ENCODE data around the gene HEXIM2. TPM values are rescaled to one million over a fixed set of nuclear protein-coding genes. Genes with fewer than 3 reads are reported as not detected.

HEXIM2 gene
- total and polyA plus RNA-seq, 2 of the 13 experiments (the other 11 are each of a cell fraction or from before 2014, with no cell fraction given), result 27.1 to 32.4 TPM

DNA sequence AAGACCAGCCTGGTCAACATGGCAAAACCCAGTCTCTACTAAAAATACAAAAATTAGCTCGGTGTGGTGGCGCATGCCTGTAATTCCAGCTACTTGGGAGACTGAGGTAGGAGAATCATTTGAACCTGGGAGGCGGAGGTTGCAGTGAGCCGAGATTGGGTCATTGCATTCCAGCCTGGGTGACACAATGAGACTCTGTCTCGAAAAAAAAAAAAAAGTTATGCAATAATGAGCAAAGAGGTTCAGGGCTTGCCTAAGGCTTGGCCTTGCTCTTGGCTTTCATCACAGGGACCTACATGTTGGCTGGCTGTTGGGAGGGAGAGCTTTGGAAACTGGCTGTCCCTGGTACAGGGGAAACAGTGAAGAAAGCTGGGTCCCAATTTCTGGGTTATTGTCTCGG lies 40.2 kb downstream of the HEXIM2 start (continued):
- peak; percentile 75; the same call in 1 of the 2 replicates for TF ChIP-seq ZNF317 (CRISPR knock-in tag; IDR thresholded peaks at IDR 0.05)
- TF ChIP-seq ZNF124 (CRISPR knock-in tag; IDR thresholded peaks at IDR 0.05), result peak; percentile 95; the same call in 1 of the 2 replicates
- peak; percentile 91 for TF ChIP-seq NCOA2 (CRISPR knock-in tag; IDR thresholded peaks at IDR 0.05)
- peak; percentile 90; the same call in 1 of the 2 replicates for TF ChIP-seq CCDC6 (CRISPR knock-in tag; IDR thresholded peaks at IDR 0.05)
- 0 out of 2 replicates have a peak, but pooled peaks have one; percentile 68 for TF ChIP-seq ZNF34 (CRISPR knock-in tag; IDR thresholded peaks at IDR 0.05; ENCODE audit: borderline replicate concordance)
- TF ChIP-seq CREB1 (IDR thresholded peaks at IDR 0.05), result peak; percentile 56
- peak; percentile 78 for TF ChIP-seq CREB1 (CRISPR knock-in tag; IDR thresholded peaks at IDR 0.05)
- TF ChIP-seq ZMYM4 (CRISPR knock-in tag; IDR thresholded peaks at IDR 0.05), result peak; percentile 74
- peak; percentile 77; the same call in 1 of the 2 replicates for TF ChIP-seq ZBTB20 (CRISPR knock-in tag; IDR thresholded peaks at IDR 0.05; ENCODE audit: borderline replicate concordance, low read depth)
- peak; percentile 59; the same call in 1 of the 2 replicates for TF ChIP-seq ARNT2 (CRISPR knock-in tag; IDR thresholded peaks at IDR 0.05; ENCODE audit: low read depth)
- peak; percentile 47; the same call in 1 of the 2 replicates for TF ChIP-seq ZBTB7A (CRISPR knock-in tag; IDR thresholded peaks at IDR 0.05)
- TF ChIP-seq KLF6 (CRISPR knock-in tag; IDR thresholded peaks at IDR 0.05), result peak; percentile 81; the same call in 1 of the 2 replicates
- peak; percentile 66 for TF ChIP-seq SP5 (CRISPR knock-in tag; IDR thresholded peaks at IDR 0.05; ENCODE audit: borderline replicate concordance, low read depth)
- TF ChIP-seq, protein P1, sequence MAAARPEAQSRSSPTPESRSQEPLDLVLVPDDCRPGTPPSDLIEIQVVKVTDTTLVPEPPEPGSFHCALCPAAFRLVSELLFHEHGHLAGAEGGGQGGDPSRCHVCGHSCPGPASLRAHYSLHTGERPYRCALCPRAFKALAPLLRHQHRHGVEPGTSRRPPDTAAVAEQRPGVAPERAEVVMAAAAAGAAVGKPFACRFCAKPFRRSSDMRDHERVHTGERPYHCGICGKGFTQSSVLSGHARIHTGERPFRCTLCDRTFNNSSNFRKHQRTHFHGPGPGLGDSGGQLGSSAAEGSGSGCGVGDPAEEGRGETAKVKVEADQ (CRISPR knock-in tag; IDR thresholded peaks at IDR 0.05; ENCODE audit: borderline replicate concordance), result peak; percentile 90; the same call in 1 of the 2 replicates
- peak; percentile 71 for TF ChIP-seq CBX1 (IDR thresholded peaks at IDR 0.05; ENCODE audit: low read depth)
- TF ChIP-seq YEATS2 (CRISPR knock-in tag; IDR thresholded peaks at IDR 0.05; ENCODE audit: borderline replicate concordance), result peak; percentile 32; the same call in 1 of the 2 replicates
- peak; percentile 96 for TF ChIP-seq HMG20B (CRISPR knock-in tag; conservative IDR thresholded peaks at IDR 0.05)
- TF ChIP-seq ZNF292 (CRISPR knock-in tag; IDR thresholded peaks at IDR 0.05; ENCODE audit: borderline replicate concordance, low read depth), result peak; percentile 97
- TF ChIP-seq, protein P2, sequence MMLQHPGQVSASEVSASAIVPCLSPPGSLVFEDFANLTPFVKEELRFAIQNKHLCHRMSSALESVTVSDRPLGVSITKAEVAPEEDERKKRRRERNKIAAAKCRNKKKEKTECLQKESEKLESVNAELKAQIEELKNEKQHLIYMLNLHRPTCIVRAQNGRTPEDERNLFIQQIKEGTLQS (CRISPR knock-in tag; IDR thresholded peaks at IDR 0.05), result peak; percentile 88
- TF ChIP-seq ZNF350 (CRISPR knock-in tag; IDR thresholded peaks at IDR 0.05; ENCODE audit: borderline replicate concordance, low read depth), result peak; percentile 70
- peak; percentile 98 for TF ChIP-seq GATAD2A (CRISPR knock-in tag; IDR thresholded peaks at IDR 0.05)
- TF ChIP-seq, protein P3, sequence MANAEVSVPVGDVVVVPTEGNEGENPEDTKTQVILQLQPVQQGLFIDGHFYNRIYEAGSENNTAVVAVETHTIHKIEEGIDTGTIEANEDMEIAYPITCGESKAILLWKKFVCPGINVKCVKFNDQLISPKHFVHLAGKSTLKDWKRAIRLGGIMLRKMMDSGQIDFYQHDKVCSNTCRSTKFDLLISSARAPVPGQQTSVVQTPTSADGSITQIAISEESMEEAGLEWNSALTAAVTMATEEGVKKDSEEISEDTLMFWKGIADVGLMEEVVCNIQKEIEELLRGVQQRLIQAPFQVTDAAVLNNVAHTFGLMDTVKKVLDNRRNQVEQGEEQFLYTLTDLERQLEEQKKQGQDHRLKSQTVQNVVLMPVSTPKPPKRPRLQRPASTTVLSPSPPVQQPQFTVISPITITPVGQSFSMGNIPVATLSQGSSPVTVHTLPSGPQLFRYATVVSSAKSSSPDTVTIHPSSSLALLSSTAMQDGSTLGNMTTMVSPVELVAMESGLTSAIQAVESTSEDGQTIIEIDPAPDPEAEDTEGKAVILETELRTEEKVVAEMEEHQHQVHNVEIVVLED (CRISPR knock-in tag; IDR thresholded peaks at IDR 0.05; ENCODE audit: borderline replicate concordance), result 0 out of 2 replicates have a peak, but pooled peaks have one; percentile 44
- TF ChIP-seq HIVEP1 (CRISPR knock-in tag; IDR thresholded peaks at IDR 0.05), result peak; percentile 79; the same call in 1 of the 2 replicates
- TF ChIP-seq, protein P4, sequence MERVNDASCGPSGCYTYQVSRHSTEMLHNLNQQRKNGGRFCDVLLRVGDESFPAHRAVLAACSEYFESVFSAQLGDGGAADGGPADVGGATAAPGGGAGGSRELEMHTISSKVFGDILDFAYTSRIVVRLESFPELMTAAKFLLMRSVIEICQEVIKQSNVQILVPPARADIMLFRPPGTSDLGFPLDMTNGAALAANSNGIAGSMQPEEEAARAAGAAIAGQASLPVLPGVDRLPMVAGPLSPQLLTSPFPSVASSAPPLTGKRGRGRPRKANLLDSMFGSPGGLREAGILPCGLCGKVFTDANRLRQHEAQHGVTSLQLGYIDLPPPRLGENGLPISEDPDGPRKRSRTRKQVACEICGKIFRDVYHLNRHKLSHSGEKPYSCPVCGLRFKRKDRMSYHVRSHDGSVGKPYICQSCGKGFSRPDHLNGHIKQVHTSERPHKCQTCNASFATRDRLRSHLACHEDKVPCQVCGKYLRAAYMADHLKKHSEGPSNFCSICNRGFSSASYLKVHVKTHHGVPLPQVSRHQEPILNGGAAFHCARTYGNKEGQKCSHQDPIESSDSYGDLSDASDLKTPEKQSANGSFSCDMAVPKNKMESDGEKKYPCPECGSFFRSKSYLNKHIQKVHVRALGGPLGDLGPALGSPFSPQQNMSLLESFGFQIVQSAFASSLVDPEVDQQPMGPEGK (CRISPR knock-in tag; IDR thresholded peaks at IDR 0.05), result peak; percentile 85
- peak; percentile 85 for TF ChIP-seq DPF2 (CRISPR knock-in tag; IDR thresholded peaks at IDR 0.05; ENCODE audit: borderline replicate concordance, low read depth)
- TF ChIP-seq FOXK2 (IDR thresholded peaks at IDR 0.05), result 0 out of 2 replicates have a peak, but pooled peaks have one; percentile 45
- TF ChIP-seq ESRRA (CRISPR knock-in tag; IDR thresholded peaks at IDR 0.05; ENCODE audit: low read depth), result 0 out of 2 replicates have a peak, but pooled peaks have one; percentile 66
